ENCODE measurements around the gene TLE3. TPM values are rescaled to one million over a fixed set of nuclear protein-coding genes. Genes with fewer than 3 reads are reported as not detected.

TLE3 gene
- total RNA-seq, 1 experiment from 2014 or later = 98.2 TPM

GRCh38 chr15:70074380-70074779, 23.3 kb downstream of the TLE3 start:
- Histone ChIP-seq H4K91ac (ENCODE audit: insufficient read length, low read depth, low read length) (no peak overlapping the region), H4K8ac (replicated peaks; ENCODE audit: insufficient read length, low read depth, low read length) (no peak overlapping the region), H3K23ac (ENCODE audit: insufficient read length, low read depth, low read length) (no peak overlapping the region), H3K27me3 (ENCODE audit: insufficient read depth, low read length) (no peaks in the 10 kb centered on the region), H3K9ac (ENCODE audit: extremely low read depth, insufficient read length, low read length) (no peak overlapping the region), H3K56ac (ENCODE audit: insufficient read length, low read depth, low read length) (no peak overlapping the region), H3K14ac (ENCODE audit: insufficient read depth, low read length) (no peak overlapping the region), H3K4me1 (ENCODE audit: insufficient read depth, low read length) (peaks cover under 1% of the 10 kb centered on the region; the same call in 1 of the 2 replicates), H3K4ac (ENCODE audit: low read depth, low read length) (no peak overlapping the region), H4K20me1 (ENCODE audit: control insufficient read depth, insufficient read depth, insufficient read length) (peaks cover 4% of the 10 kb centered on the region), H3K79me2 (ENCODE audit: insufficient read depth, low read length) (peaks cover 3% of the 10 kb centered on the region; the same call in 1 of the 2 replicates), H2AK5ac (ENCODE audit: insufficient read length, low read length) (no peak overlapping the region), H3K18ac (ENCODE audit: insufficient read length, low read depth, low read length) (no peak overlapping the region), H3K23me2 (ENCODE audit: insufficient read length, low read depth, low read length, poor library complexity, severe bottlenecking) (no peaks in the 10 kb centered on the region), H2BK15ac (ENCODE audit: low read depth, low read length) (no peak overlapping the region), H4K5ac (ENCODE audit: insufficient read length, low read depth, low read length) (no peak overlapping the region), H3K4me2 (ENCODE audit: insufficient read depth, insufficient read length, low read length) (no peak overlapping the region), H2BK20ac (ENCODE audit: low read depth, low read length, poor library complexity, severe bottlenecking) (no peak overlapping the region), H2AFZ (ENCODE audit: low read length) (no peak overlapping the region), H2BK12ac (ENCODE audit: insufficient read length, low read depth, low read length) (no peak overlapping the region), H3K27ac (ENCODE audit: insufficient read length, low read depth, low read length) (no peak overlapping the region), H2BK120ac (ENCODE audit: low read depth, low read length, poor library complexity, severe bottlenecking) (no peak overlapping the region), H3K9me3 (ENCODE audit: control insufficient read depth, low read depth, low read length) (no peaks in the 10 kb centered on the region), H3T11ph (ENCODE audit: low read length) (no peak overlapping the region), H2BK5ac (ENCODE audit: insufficient read length, low read length) (no peak overlapping the region), H3K79me1 (ENCODE audit: insufficient read depth, low read depth, low read length, poor library complexity, severe bottlenecking) (peaks cover 7% of the 10 kb centered on the region)
- H3K4me3 Mint-ChIP-seq = no peak overlapping the region
- no peak overlapping the region for H3K27ac Mint-ChIP-seq
- no CpG with 5 or more reads among the region's 13 CpGs for WGBS (ENCODE audit: extremely low coverage, insufficient read length, low lambda C conversion rate)
- no peaks in the 10 kb centered on the region for H3K27me3 Mint-ChIP-seq (ENCODE audit: low read depth)
- H3K4me1 Mint-ChIP-seq = peaks cover 25 to 31% of the 10 kb centered on the region in 2 experiments
- no peak for DNase-seq
- no peak for TF ChIP-seq CTCF (conservative IDR thresholded peaks at IDR 0.05)
- H3K9me3 Mint-ChIP-seq = no peaks in the 10 kb centered on the region
- H3K36me3 Mint-ChIP-seq (ENCODE audit: insufficient read depth in 1 of 3, low read depth in 3 of 3) = peaks cover 42 to 78% (median 73%) of the 10 kb centered on the region in 3 experiments; a peak in 6 of 7 replicates

Data from H9 (cell line).